ENCODE data around the gene SHC2.
"Not testable (repeated sequence)": the region's sequence is repeated elsewhere in the genome, so short reads cannot be mapped to it uniquely, and the experiment has no call there.

GRCh38 chr19:380618-381219, 80.1 kb downstream of the SHC2 start:
- TF ChIP-seq, protein P1, sequence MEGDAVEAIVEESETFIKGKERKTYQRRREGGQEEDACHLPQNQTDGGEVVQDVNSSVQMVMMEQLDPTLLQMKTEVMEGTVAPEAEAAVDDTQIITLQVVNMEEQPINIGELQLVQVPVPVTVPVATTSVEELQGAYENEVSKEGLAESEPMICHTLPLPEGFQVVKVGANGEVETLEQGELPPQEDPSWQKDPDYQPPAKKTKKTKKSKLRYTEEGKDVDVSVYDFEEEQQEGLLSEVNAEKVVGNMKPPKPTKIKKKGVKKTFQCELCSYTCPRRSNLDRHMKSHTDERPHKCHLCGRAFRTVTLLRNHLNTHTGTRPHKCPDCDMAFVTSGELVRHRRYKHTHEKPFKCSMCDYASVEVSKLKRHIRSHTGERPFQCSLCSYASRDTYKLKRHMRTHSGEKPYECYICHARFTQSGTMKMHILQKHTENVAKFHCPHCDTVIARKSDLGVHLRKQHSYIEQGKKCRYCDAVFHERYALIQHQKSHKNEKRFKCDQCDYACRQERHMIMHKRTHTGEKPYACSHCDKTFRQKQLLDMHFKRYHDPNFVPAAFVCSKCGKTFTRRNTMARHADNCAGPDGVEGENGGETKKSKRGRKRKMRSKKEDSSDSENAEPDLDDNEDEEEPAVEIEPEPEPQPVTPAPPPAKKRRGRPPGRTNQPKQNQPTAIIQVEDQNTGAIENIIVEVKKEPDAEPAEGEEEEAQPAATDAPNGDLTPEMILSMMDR (IDR thresholded peaks at IDR 0.05) = not testable (repeated sequence)
- not testable (repeated sequence) for TF ChIP-seq POLR2A (IDR thresholded peaks at IDR 0.05)
